ENCODE measurements around the gene MYL4. TPM values are rescaled to one million over a fixed set of nuclear protein-coding genes. Genes with fewer than 3 reads are reported as not detected.
"Not testable (repeated sequence)": the region's sequence is repeated elsewhere in the genome, so short reads cannot be mapped to it uniquely, and the experiment has no call there.

MYL4 gene
- total RNA-seq, 1 experiment from 2014 or later = 0.49 TPM

DNA sequence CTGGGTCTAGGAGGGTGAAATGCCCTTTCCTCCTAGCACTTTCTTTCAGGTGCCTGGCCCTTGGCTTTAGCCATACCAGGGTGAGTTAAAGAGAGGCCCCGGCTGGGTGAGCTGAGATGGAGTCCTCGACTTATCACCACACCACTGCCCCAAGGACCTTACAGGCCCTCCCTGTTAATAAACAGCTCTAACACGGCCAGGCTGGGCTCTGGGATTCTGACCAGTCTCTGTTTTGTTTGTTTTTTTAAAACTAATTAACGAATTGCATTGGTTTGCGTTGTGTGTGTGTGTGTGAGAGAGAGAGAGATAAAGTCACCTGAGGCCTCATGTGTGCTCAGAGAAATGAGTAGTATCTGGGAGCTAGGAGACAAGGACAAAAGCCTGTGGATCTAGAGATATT, 14.3 kb downstream of the MYL4 start:
- peaks cover 3% of the 10 kb centered on the region; the same call in 1 of the 2 replicates for H3K4me1 ChIP-seq (ENCODE audit: control insufficient read depth, insufficient read depth, low read length)
- intact Hi-C loops (cut with micrococcal nuclease; ENCODE audit: unreplicated experiment) = no loop called here
- H3K27ac ChIP-seq (ENCODE audit: low read length) = no peak overlapping the region
- DNase-seq (ENCODE audit: low read depth, low spot score) (no peak), ATAC-seq (no peak)
- H3K27me3 ChIP-seq (ENCODE audit: control insufficient read depth, insufficient read depth, low read length) = no peaks in the 10 kb centered on the region
- POLR2A ChIA-PET = no interaction called here
- no peaks in the 10 kb centered on the region for H3K36me3 ChIP-seq (ENCODE audit: control insufficient read depth, insufficient read depth, low read length)
- BruUV-seq (replicated peaks) = no TSS peak
- in situ Hi-C loops (cut with HindIII; ENCODE audit: low pct_unique_long_range_greater_than_20kb, low sequenced_read_pairs) = no loop called here
- H3K9me3 ChIP-seq (ENCODE audit: control insufficient read depth, insufficient read depth, low read depth, low read length) = no peaks in the 10 kb centered on the region
- CTCF ChIA-PET = no interaction called here
- no peak overlapping the region for H3K4me3 ChIP-seq (ENCODE audit: low read depth in 2 of 2, low read length in 2 of 2)
- TF ChIP-seq TCF7L2 (IDR thresholded peaks at IDR 0.05; ENCODE audit: low read depth, low read length) (no peak), POLR2AphosphoS5 (IDR thresholded peaks at IDR 0.05; ENCODE audit: low read depth, low read length) (no peak), SIN3A (IDR thresholded peaks at IDR 0.05; ENCODE audit: borderline replicate concordance, insufficient read depth, low read depth, low read length) (no peak)
- TF ChIP-seq, protein P1, sequence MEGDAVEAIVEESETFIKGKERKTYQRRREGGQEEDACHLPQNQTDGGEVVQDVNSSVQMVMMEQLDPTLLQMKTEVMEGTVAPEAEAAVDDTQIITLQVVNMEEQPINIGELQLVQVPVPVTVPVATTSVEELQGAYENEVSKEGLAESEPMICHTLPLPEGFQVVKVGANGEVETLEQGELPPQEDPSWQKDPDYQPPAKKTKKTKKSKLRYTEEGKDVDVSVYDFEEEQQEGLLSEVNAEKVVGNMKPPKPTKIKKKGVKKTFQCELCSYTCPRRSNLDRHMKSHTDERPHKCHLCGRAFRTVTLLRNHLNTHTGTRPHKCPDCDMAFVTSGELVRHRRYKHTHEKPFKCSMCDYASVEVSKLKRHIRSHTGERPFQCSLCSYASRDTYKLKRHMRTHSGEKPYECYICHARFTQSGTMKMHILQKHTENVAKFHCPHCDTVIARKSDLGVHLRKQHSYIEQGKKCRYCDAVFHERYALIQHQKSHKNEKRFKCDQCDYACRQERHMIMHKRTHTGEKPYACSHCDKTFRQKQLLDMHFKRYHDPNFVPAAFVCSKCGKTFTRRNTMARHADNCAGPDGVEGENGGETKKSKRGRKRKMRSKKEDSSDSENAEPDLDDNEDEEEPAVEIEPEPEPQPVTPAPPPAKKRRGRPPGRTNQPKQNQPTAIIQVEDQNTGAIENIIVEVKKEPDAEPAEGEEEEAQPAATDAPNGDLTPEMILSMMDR (IDR thresholded peaks at IDR 0.05) = no peak
- TF ChIP-seq, protein P2, sequence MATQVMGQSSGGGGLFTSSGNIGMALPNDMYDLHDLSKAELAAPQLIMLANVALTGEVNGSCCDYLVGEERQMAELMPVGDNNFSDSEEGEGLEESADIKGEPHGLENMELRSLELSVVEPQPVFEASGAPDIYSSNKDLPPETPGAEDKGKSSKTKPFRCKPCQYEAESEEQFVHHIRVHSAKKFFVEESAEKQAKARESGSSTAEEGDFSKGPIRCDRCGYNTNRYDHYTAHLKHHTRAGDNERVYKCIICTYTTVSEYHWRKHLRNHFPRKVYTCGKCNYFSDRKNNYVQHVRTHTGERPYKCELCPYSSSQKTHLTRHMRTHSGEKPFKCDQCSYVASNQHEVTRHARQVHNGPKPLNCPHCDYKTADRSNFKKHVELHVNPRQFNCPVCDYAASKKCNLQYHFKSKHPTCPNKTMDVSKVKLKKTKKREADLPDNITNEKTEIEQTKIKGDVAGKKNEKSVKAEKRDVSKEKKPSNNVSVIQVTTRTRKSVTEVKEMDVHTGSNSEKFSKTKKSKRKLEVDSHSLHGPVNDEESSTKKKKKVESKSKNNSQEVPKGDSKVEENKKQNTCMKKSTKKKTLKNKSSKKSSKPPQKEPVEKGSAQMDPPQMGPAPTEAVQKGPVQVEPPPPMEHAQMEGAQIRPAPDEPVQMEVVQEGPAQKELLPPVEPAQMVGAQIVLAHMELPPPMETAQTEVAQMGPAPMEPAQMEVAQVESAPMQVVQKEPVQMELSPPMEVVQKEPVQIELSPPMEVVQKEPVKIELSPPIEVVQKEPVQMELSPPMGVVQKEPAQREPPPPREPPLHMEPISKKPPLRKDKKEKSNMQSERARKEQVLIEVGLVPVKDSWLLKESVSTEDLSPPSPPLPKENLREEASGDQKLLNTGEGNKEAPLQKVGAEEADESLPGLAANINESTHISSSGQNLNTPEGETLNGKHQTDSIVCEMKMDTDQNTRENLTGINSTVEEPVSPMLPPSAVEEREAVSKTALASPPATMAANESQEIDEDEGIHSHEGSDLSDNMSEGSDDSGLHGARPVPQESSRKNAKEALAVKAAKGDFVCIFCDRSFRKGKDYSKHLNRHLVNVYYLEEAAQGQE (IDR thresholded peaks at IDR 0.05; ENCODE audit: insufficient read depth in 1 of 2, low read depth in 2 of 2, low read length in 1 of 2) = no peak

DNA sequence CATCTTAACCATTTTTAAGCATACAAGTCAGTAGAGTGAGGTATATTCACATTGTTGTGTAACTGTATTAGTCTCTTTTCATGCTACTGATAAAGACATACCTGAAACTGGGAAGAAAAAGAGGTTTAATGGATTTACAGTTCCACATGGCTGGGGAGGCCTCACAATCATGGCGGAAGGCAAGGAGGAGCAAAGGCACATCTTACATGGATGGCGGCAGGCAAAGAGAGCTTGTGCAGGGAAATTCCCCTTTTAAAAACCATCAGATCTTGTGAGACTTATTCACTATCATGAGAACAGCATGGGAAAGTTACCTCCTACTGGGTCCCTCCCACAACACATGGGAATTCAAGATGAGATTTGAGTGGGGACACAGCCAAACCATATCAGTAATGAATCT, 14.9 kb downstream of the MYL4 start:
- H3K9me3 ChIP-seq (ENCODE audit: control insufficient read depth, insufficient read depth, low read depth, low read length); in situ Hi-C loops (cut with HindIII; ENCODE audit: low pct_unique_long_range_greater_than_20kb, low sequenced_read_pairs); POLR2A ChIA-PET; ATAC-seq; CTCF ChIA-PET; DNase-seq (ENCODE audit: low read depth, low spot score); BruUV-seq (replicated peaks); H3K27ac ChIP-seq (ENCODE audit: low read length); H3K4me3 ChIP-seq (ENCODE audit: low read depth in 2 of 2, low read length in 2 of 2); H3K27me3 ChIP-seq (ENCODE audit: control insufficient read depth, insufficient read depth, low read length); intact Hi-C loops (cut with micrococcal nuclease; ENCODE audit: unreplicated experiment); H3K36me3 ChIP-seq (ENCODE audit: control insufficient read depth, insufficient read depth, low read length); H3K4me1 ChIP-seq (ENCODE audit: control insufficient read depth, insufficient read depth, low read length): not testable (repeated sequence)

DNA sequence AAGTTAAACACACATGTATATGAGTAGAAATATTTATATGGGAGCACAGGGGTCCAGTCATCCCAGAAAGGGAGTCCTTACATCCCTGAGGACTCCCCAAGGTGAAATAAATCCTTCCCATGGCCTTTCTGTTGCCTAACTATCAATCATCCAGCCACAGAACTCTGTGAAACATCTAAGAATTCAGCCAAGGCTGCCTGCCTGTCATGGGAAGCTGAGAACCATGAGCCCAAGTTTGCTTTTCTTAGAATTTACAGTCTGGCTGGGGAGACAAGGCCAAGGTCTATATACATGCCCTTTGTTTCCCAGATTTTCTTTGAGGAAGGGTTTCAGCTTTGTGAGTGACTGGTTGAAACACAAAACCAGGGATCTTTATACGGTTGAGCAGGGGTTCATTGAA, 15.8 kb downstream of the MYL4 start:
- Histone ChIP-seq H3K36me3 (ENCODE audit: control insufficient read depth, insufficient read depth, low read length) (no peaks in the 10 kb centered on the region), H3K4me3 (ENCODE audit: low read depth in 2 of 2, low read length in 2 of 2) (no peak overlapping the region), H3K4me1 (ENCODE audit: control insufficient read depth, insufficient read depth, low read length) (peaks cover 5% of the 10 kb centered on the region), H3K27me3 (ENCODE audit: control insufficient read depth, insufficient read depth, low read length) (no peaks in the 10 kb centered on the region), H3K27ac (ENCODE audit: low read length) (no peak overlapping the region; the same call in 1 of the 2 replicates), H3K9me3 (ENCODE audit: control insufficient read depth, insufficient read depth, low read depth, low read length) (no peaks in the 10 kb centered on the region)
- CTCF ChIA-PET = no interaction called here
- intact Hi-C loops (cut with micrococcal nuclease; ENCODE audit: unreplicated experiment) (no loop called here), in situ Hi-C loops (cut with HindIII; ENCODE audit: low pct_unique_long_range_greater_than_20kb, low sequenced_read_pairs) (no loop called here)
- no TSS peak for BruUV-seq (replicated peaks)
- no peak for ATAC-seq
- TF ChIP-seq SIN3A (IDR thresholded peaks at IDR 0.05; ENCODE audit: borderline replicate concordance, insufficient read depth, low read depth, low read length) (no peak), POLR2AphosphoS5 (IDR thresholded peaks at IDR 0.05; ENCODE audit: low read depth, low read length) (no peak), TCF7L2 (IDR thresholded peaks at IDR 0.05; ENCODE audit: low read depth, low read length) (no peak)
- TF ChIP-seq, protein P2 (IDR thresholded peaks at IDR 0.05; ENCODE audit: insufficient read depth in 1 of 2, low read depth in 2 of 2, low read length in 1 of 2) = no peak
- TF ChIP-seq, protein P1 (IDR thresholded peaks at IDR 0.05) = no peak
- no peak for DNase-seq (ENCODE audit: low read depth, low spot score)
- POLR2A ChIA-PET = no interaction called here
